ENCODE measurements around the gene GGT5. TPM values are rescaled to one million over a fixed set of nuclear protein-coding genes. Genes with fewer than 3 reads are reported as not detected.
"Not testable (repeated sequence)": the region's sequence is repeated elsewhere in the genome, so short reads cannot be mapped to it uniquely, and the experiment has no call there.

Gene GGT5
- total and polyA plus RNA-seq, 10 donors, result 9.5 to 47.2 (median 30.8) TPM

DNA sequence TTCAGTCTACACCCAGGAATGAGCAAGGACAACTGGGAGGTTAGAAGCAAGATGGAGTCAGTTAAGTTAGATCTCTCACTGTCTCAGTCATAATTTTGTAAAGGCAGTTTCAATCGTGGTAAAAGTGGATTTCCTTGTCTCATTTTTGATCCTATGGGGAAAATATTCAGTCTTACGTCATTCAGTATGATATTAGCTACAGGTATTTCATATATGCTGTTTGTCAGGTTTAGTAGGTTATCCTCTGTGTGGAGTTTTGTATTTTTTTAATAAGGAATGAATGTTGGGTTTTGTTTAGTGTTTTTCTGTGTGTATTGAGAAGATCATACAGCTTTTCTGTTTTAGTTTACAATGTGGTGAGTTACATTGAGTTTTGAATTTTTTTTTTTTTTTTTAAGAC is 37.5 kb upstream of the GGT5 start:
- intact Hi-C loops (cut with DNase I; ENCODE audit: low total_unique reads), result no loop called here
- Histone ChIP-seq H3K9me3 (no peaks in the 10 kb centered on the region), H3K27ac (no peak overlapping the region)

DNA sequence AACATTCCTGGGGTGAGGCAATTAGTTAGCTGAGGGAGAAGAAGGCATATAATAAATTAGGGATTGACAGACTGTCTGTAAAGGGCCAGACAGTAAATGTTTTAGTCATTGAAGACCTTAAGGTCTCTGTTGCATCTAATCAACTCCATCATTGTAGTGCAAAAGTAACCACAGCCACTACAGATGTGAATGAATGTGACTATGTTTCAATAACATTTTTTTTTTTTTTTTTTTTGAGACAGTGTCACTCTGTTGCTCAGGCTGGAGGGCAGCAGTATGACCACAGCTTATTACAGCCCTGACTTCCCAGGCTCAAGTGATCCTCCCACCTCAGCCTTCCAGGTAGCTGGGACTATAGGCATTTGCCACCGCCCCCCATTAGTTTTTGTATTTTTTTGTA is 35.5 kb upstream of the GGT5 start:
- DNase-seq; intact Hi-C loops (cut with DNase I; ENCODE audit: low total_unique reads); H3K9me3 ChIP-seq; H3K27me3 ChIP-seq (replicated peaks in 1 of 7); H3K4me3 ChIP-seq; H3K36me3 ChIP-seq: not testable (repeated sequence)
- Histone ChIP-seq H3K27ac (peak overlapping the region in 1 of 8 donors; percentile 8), H3K4me1 (peaks cover 8 to 68% (median 32%) of the 10 kb centered on the region in 6 donors)
- WGBS, 5 donors, result 93 to 100% (median 95%) methylated on average over 1 of the region's 1 CpG

More for the DNA sequence above, 37.5 kb upstream of the GGT5 start:
- Histone ChIP-seq H3K4me1 (peaks cover 8 to 76% (median 40%) of the 10 kb centered on the region in 6 donors), H3K36me3 (peaks cover 0 to under 1% (median 0%) of the 10 kb centered on the region in 6 donors), H3K4me3 (no peak overlapping the region), H3K27me3 (replicated peaks in 1 of 7) (no peaks in the 10 kb centered on the region)
- WGBS, 5 donors, result 70 to 81% (median 76%) methylated on average over 2 of the region's 2 CpGs
- DNase-seq, result no peak
- TF ChIP-seq POLR2A (IDR thresholded peaks at IDR 0.05) (no peak), POLR2AphosphoS5 (IDR thresholded peaks at IDR 0.05) (no peak)
- TF ChIP-seq, protein P1, sequence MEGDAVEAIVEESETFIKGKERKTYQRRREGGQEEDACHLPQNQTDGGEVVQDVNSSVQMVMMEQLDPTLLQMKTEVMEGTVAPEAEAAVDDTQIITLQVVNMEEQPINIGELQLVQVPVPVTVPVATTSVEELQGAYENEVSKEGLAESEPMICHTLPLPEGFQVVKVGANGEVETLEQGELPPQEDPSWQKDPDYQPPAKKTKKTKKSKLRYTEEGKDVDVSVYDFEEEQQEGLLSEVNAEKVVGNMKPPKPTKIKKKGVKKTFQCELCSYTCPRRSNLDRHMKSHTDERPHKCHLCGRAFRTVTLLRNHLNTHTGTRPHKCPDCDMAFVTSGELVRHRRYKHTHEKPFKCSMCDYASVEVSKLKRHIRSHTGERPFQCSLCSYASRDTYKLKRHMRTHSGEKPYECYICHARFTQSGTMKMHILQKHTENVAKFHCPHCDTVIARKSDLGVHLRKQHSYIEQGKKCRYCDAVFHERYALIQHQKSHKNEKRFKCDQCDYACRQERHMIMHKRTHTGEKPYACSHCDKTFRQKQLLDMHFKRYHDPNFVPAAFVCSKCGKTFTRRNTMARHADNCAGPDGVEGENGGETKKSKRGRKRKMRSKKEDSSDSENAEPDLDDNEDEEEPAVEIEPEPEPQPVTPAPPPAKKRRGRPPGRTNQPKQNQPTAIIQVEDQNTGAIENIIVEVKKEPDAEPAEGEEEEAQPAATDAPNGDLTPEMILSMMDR (IDR thresholded peaks at IDR 0.05 in 8 of 11, conservative IDR thresholded peaks at IDR 0.05 in 3 of 11), result no peak

DNA sequence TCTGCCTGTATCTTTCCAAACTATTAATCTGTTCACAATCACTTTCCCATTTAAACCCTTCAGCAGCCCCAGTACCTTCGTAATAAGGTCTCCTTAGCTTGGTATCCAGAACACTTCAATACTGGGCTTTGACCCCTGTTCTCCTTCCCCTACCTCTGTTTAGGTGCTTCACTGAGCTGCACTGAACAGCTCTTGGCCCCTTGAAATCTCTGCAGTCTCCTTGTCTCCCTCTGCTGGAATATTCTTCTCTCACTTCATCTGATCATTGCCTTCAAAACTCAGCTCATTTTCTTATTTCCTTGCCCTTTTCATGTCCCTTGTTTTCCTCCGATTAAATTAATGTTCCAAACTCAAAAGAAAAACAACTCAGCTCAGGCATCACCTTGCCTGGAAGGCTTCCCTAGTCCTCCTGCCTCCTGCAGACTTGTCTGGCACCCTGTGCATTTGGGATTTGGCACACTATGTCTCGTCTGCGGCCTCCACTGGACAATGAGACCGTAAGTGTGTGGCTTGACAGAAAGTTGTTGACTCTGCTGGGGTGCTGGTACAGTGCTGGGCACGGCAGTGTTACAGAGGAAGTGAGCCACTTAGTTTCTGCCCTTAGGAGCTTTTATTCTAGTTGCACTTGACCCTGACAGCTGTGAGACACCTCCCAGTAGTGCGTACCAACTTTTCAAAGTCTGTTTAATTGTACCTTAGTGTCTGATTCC is 30.0 kb upstream of the GGT5 start:
- intact Hi-C loops (cut with DNase I; ENCODE audit: low total_unique reads); H3K4me3 ChIP-seq; H3K36me3 ChIP-seq; H3K27me3 ChIP-seq (replicated peaks in 1 of 7); DNase-seq; H3K9me3 ChIP-seq: not testable (repeated sequence)
- WGBS, 5 donors, result 40 to 66% (median 46%) methylated on average over 6 to 7 of the region's 7 CpGs
- H3K4me1 ChIP-seq, result peaks cover 18 to 60% (median 49%) of the 10 kb centered on the region in 6 donors
- peak overlapping the region in 6 of 8 donors; percentile 41 to 75 (median 54) for H3K27ac ChIP-seq
- peak in 2 of 3 donors; percentile 34 to 44 for TF ChIP-seq POLR2AphosphoS5 (IDR thresholded peaks at IDR 0.05)

DNA sequence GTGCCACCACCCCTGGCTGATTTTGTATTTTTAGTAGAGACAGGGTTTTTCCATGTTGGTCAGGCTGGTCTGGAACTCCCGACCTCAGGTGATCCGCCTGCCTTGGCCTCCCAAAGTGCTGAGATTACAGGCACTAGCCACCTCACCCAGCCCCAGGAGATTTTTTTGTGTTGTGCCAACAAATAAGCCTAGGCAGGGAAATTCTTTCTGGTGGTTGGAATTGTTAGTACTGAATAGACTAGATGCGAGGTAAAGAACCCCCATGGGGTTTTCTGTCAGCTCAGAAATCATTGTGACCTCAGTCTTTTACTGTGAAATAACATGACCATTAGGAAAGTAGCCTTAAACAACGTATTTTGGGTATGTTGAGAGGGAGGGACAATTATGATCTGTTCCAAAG is 29.0 kb upstream of the GGT5 start:
- H3K36me3 ChIP-seq; H3K4me3 ChIP-seq; intact Hi-C loops (cut with DNase I; ENCODE audit: low total_unique reads); H3K27me3 ChIP-seq (replicated peaks in 1 of 7); DNase-seq; H3K9me3 ChIP-seq: not testable (repeated sequence)
- peaks cover 18 to 56% (median 49%) of the 10 kb centered on the region in 6 donors for H3K4me1 ChIP-seq
- H3K27ac ChIP-seq, result peak overlapping the region in 3 of 8 donors; percentile 41 to 75 (median 51)
- WGBS, 5 donors, result 74 to 83% (median 82%) methylated on average over 4 of the region's 4 CpGs

DNA sequence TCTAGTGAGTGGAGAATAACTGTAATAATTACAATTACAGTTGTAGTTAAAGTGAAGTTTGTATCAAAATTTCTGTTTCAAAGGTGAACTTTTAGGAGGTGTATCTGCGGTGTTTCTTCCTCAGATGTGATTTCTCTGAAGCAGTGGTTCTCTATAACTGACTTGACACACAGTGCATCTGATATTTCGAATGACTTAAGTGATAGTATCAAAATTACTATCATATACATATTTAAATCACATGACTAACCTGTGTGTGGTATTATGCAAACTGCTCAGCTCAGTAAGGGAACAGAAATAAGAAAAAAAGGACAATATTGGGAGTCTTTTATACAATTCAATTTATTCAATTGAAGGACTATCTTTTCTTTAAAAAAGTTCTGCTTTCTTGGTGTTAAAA is 28.1 kb upstream of the GGT5 start:
- intact Hi-C loops (cut with DNase I; ENCODE audit: low total_unique reads); H3K27ac ChIP-seq; H3K36me3 ChIP-seq; DNase-seq; H3K4me3 ChIP-seq; H3K27me3 ChIP-seq (replicated peaks in 1 of 7); H3K9me3 ChIP-seq: not testable (repeated sequence)
- H3K4me1 ChIP-seq, result peaks cover 18 to 56% (median 49%) of the 10 kb centered on the region in 6 donors
- WGBS, 5 donors, result 67 to 74% (median 72%) methylated on average over 2 of the region's 2 CpGs

DNA sequence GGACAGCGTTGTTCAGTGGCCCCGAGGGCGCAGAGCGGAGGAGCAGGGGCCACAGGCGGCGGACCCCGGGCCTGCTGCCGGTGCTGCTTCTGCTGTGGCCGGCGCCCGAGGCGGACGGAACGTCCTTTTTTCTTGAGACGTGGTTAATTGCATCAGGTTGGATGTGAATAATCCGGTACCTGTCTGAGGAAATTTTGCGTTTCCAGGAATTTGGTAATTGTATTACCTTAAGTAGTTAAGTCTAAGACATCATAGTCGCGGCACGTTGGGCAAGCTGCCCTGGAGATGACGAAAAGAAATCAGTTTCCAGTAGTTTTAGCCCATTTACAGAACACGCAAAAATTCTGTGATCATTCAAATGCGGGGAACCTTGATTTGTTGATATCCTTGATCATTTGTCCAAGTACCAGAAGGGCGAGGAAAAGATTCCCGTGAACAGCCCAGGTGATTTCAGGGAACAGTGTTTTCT is 26.5 kb upstream of the GGT5 start:
- DNase-seq, result no peak
- TF ChIP-seq POLR2A (IDR thresholded peaks at IDR 0.05) (no peak), POLR2AphosphoS5 (IDR thresholded peaks at IDR 0.05) (no peak)
- TF ChIP-seq, protein P1 (IDR thresholded peaks at IDR 0.05 in 8 of 11, conservative IDR thresholded peaks at IDR 0.05 in 3 of 11), result no peak
- Histone ChIP-seq H3K4me3 (peak overlapping the region; percentile 72 to 92 (median 83)), H3K27ac (peak overlapping the region; percentile 87 to 98 (median 96)), H3K27me3 (replicated peaks in 1 of 7) (no peaks in the 10 kb centered on the region), H3K4me1 (peaks cover 18 to 56% (median 49%) of the 10 kb centered on the region in 6 donors), H3K36me3 (no peaks in the 10 kb centered on the region), H3K9me3 (no peaks in the 10 kb centered on the region)
- intact Hi-C loops (cut with DNase I; ENCODE audit: low total_unique reads), result no loop called here
- 2 to 3% (median 3%) methylated on average over 19 to 25 of the region's 25 CpGs for whole genome bisulfite sequencing, 5 donors

Data from spleen (tissue), 11 donors.